Keratinocyte (primary cell): ENCODE data around the gene SOWAHD. TPM values are rescaled to one million over a fixed set of nuclear protein-coding genes. Genes with fewer than 3 reads are reported as not detected.
A peak's percentile ranks its signal among the peaks of the same experiment; 100 is the strongest.

Source experiments
- DNase-seq: peaks from one replicate; pipeline ENCODE4 v3.0.0-alpha.2; 2011; ENCODE audit warnings: low read depth, missing footprints, low spot score
- FAIRE-seq: peaks from 2 replicates; lab custom pipeline; 2011; peaks lifted over from hg19 to GRCh38; lab: Jason Lieb, UNC
- H2AFZ ChIP-seq: 2 replicates; pipeline ENCODE4 v1.6.0; 2012; ENCODE audit warnings: low read length, control low read depth, inconsistent platforms; ENCODE audit not compliant: control insufficient read depth
- H3K27ac ChIP-seq: 2 replicates; pipeline ENCODE4 v1.5.1; 2011; ENCODE audit warnings: low read length; ENCODE audit not compliant: control insufficient read depth, insufficient read depth
- H3K27me3 ChIP-seq: 3 replicates; pipeline ENCODE4 v1.6.0; 2011; ENCODE audit warnings: low read length; ENCODE audit not compliant: control insufficient read depth, insufficient read depth; ENCODE audit errors: extremely low read depth
- H3K36me3 ChIP-seq, 2 experiments: 2 replicates in 1 of 2; 3 replicates in 1 of 2; pipeline ENCODE4 v1.5.1; 2011; ENCODE audit warnings: low read length in 2 of 2, mild to moderate bottlenecking in 1 of 2; ENCODE audit not compliant: control insufficient read depth in 2 of 2, insufficient read depth in 2 of 2; ENCODE audit errors: extremely low read depth in 1 of 2
- H3K4me1 ChIP-seq: 3 replicates; pipeline ENCODE4 v1.5.1; 2011; ENCODE audit warnings: low read length; ENCODE audit not compliant: control insufficient read depth, insufficient read depth; ENCODE audit errors: extremely low read depth
- H3K4me2 ChIP-seq: 3 replicates; pipeline ENCODE4 v1.6.0; 2011; ENCODE audit warnings: low read depth, low read length; ENCODE audit not compliant: control insufficient read depth, insufficient read depth; ENCODE audit errors: extremely low read depth
- H3K4me3 ChIP-seq, 3 experiments: fragments of 200-600 bp in 1 of 3; sonication (generic) in 1 of 3; 2 replicates in 2 of 3; 3 replicates in 1 of 3; pipeline ENCODE4 v1.5.1; 2011 to 2016; ENCODE audit warnings: low read length in 3 of 3, mild to moderate bottlenecking in 3 of 3, control low read depth in 2 of 3, inconsistent platforms in 1 of 3, low read depth in 1 of 3, mixed read lengths in 1 of 3, mixed run types in 1 of 3, moderate library complexity in 1 of 3; ENCODE audit not compliant: control insufficient read depth in 2 of 3, insufficient read depth in 2 of 3; ENCODE audit errors: extremely low read depth in 1 of 3
- H3K79me2 ChIP-seq: 2 replicates; pipeline ENCODE4 v1.6.0; 2012; ENCODE audit warnings: low read length; ENCODE audit not compliant: control insufficient read depth, insufficient read depth
- H3K9ac ChIP-seq: 3 replicates; pipeline ENCODE4 v1.6.0; 2011; ENCODE audit warnings: low read length; ENCODE audit not compliant: control insufficient read depth, insufficient read depth; ENCODE audit errors: extremely low read depth
- H3K9me1 ChIP-seq: 3 replicates; pipeline ENCODE4 v1.6.0; 2011; ENCODE audit warnings: low read length; ENCODE audit not compliant: control insufficient read depth, insufficient read depth; ENCODE audit errors: extremely low read depth
- H3K9me3 ChIP-seq: 2 replicates; pipeline ENCODE4 v1.5.1; 2012; ENCODE audit warnings: low read depth, low read length; ENCODE audit not compliant: control insufficient read depth
- H4K20me1 ChIP-seq: 3 replicates; pipeline ENCODE4 v1.6.0; 2011; ENCODE audit warnings: low read length; ENCODE audit not compliant: control insufficient read depth, insufficient read depth; ENCODE audit errors: extremely low read depth
- CTCF ChIP-seq, 3 experiments: IDR thresholded peaks in 1 of 3; conservative IDR thresholded peaks in 1 of 3; optimal IDR thresholded peaks in 1 of 3; 2 replicates in 2 of 3; 3 replicates in 1 of 3; pipeline versions ENCODE3 to v1.5.1; 2011; ENCODE audit warnings: low read length in 3 of 3, mild to moderate bottlenecking in 3 of 3, moderate library complexity in 2 of 3, control low read depth in 1 of 3, inconsistent platforms in 1 of 3; ENCODE audit not compliant: insufficient read depth in 2 of 3; ENCODE audit errors: extremely low read depth in 1 of 3
- EZH2 ChIP-seq: IDR thresholded peaks from one replicate; pipeline ENCODE4 v1.6.1; 2012; ENCODE audit warnings: inconsistent platforms, mild to moderate bottlenecking, low read length, moderate library complexity
- dilution Hi-C: fragments of 300-500 bp; cut with MboI; formaldehyde crosslinking; loops from one replicate; pipeline ENCODE4 v1.7.0; 2020; ENCODE audit warnings: low sequenced_read_pairs; ENCODE audit not compliant: extremely low pct_ligation_motif_present
- polyA plus RNA-seq, 5 experiments: library from polyadenylated mRNA; depleted of rRNA in 3 of 5; stranded (reverse) in 3 of 5; stranded (forward) in 1 of 5; unstranded in 1 of 5; fragments of >200 nt; gene quantifications; 1 replicate in 1 of 5; 2 replicates in 3 of 5; 3 replicates in 1 of 5; pipeline versions ENCODE4 v1.2.1 to v1.2.3, GENCODE V29; 2011 to 2012; ENCODE audit warnings: missing spikeins in 2 of 5, low read depth in 1 of 5, low replicate concordance in 1 of 5

SOWAHD gene
- polyA plus RNA-seq, 1 donor (not counting 4 experiments of a cell fraction or from before 2014, with no cell fraction given) = not detected

GRCh38 chrX:119757646-119757978, 776 bp upstream of the SOWAHD start:
- no peak for TF ChIP-seq CTCF (optimal IDR thresholded peaks at IDR 0.05 in 1 of 3, IDR thresholded peaks at IDR 0.05 in 1 of 3, conservative IDR thresholded peaks at IDR 0.05 in 1 of 3; ENCODE audit: extremely low read depth in 1 of 3, insufficient read depth in 2 of 3, low read length in 3 of 3)
- DNase-seq (no peak), FAIRE-seq (no peak)
- Histone ChIP-seq H3K27me3 (peaks cover 4% of the 10 kb centered on the region), H2AFZ (peak overlapping the region; percentile 66), H3K27ac (no peak overlapping the region), H3K79me2 (no peaks in the 10 kb centered on the region), H3K9ac (no peak overlapping the region), H3K4me2 (peak overlapping the region; percentile 69), H4K20me1 (no peaks in the 10 kb centered on the region), H3K4me1 (no peaks in the 10 kb centered on the region), H3K4me3 (peak overlapping the region; percentile 43 to 65 (median 52)), H3K36me3 (no peaks in the 10 kb centered on the region), H3K9me1 (no peaks in the 10 kb centered on the region), H3K9me3 (no peaks in the 10 kb centered on the region)
- dilution Hi-C loops = loop anchor here (10.0 kb wide), 1 partner anchor 57 kb away; no protein-coding TSS in a partner anchor

GRCh38 chrX:119758731-119759247, 401 bp downstream of the SOWAHD start:
- Histone ChIP-seq H2AFZ (peak overlapping the region; percentile 66), H3K36me3 (no peaks in the 10 kb centered on the region), H3K4me2 (peak overlapping the region; percentile 56), H3K4me1 (no peaks in the 10 kb centered on the region), H3K79me2 (no peaks in the 10 kb centered on the region), H3K27ac (no peak overlapping the region), H3K9ac (no peak overlapping the region), H3K4me3 (peak overlapping the region; percentile 42 to 65 (median 52)), H3K27me3 (peaks cover 4% of the 10 kb centered on the region), H4K20me1 (no peaks in the 10 kb centered on the region), H3K9me1 (no peaks in the 10 kb centered on the region), H3K9me3 (no peaks in the 10 kb centered on the region)
- TF ChIP-seq CTCF (optimal IDR thresholded peaks at IDR 0.05 in 1 of 3, IDR thresholded peaks at IDR 0.05 in 1 of 3, conservative IDR thresholded peaks at IDR 0.05 in 1 of 3; ENCODE audit: extremely low read depth in 1 of 3, insufficient read depth in 2 of 3, low read length in 3 of 3) (no peak), EZH2 (no peak)
- DNase-seq (no peak), FAIRE-seq (no peak)
- dilution Hi-C loops = loop anchor here (10.0 kb wide), 1 partner anchor 56 kb away; no protein-coding TSS in a partner anchor
